Astrocyte of the spinal cord (primary cell): Measurements from ENCODE around the gene SLC15A4.
"Not testable (repeated sequence)": the region's sequence is repeated elsewhere in the genome, so short reads cannot be mapped to it uniquely, and the experiment has no call there.

Experiments used
- DNase-seq: peaks from one replicate; pipeline ENCODE4 v3.0.0; 2011; ENCODE audit warnings: low read depth, low spot score
- H3K4me3 ChIP-seq: 2 replicates; pipeline ENCODE4 v1.5.1; 2011; ENCODE audit warnings: low read depth, mild to moderate bottlenecking, low read length, moderate library complexity
- in situ Hi-C: cut with HindIII; loops from 2 replicates; pipeline ENCODE4 v1.10.0; 2017; ENCODE audit warnings: low sequenced_read_pairs
- TF ChIP-seq, protein P1 (sequence below): IDR thresholded peaks from 2 replicates; pipeline ENCODE4 v1.5.1; 2012; ENCODE audit warnings: low read depth, mild to moderate bottlenecking, low read length, inconsistent platforms

Gene SLC15A4

DNA sequence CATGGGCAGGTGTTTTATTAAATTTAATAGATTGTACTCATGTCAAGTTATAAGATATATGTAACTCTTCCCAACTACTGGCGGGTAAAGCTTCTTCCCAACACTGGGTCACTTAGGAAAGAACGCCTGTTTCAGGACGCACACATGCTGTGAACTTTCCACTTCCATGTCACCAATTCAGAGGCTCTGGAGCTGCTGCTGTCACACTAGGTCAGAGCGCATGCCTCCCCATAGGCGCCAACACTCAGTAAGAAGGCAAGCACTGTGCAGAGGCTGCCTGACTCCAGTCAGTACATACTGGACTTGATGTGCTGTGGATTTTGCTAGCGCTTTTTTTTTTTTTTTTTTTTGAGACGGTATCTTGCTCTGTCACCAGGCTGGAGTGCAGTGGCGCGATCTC is 17.2 kb downstream of the SLC15A4 start:
- in situ Hi-C loops: no loop called here
- DNase-seq: no peak
- TF ChIP-seq, protein P1, sequence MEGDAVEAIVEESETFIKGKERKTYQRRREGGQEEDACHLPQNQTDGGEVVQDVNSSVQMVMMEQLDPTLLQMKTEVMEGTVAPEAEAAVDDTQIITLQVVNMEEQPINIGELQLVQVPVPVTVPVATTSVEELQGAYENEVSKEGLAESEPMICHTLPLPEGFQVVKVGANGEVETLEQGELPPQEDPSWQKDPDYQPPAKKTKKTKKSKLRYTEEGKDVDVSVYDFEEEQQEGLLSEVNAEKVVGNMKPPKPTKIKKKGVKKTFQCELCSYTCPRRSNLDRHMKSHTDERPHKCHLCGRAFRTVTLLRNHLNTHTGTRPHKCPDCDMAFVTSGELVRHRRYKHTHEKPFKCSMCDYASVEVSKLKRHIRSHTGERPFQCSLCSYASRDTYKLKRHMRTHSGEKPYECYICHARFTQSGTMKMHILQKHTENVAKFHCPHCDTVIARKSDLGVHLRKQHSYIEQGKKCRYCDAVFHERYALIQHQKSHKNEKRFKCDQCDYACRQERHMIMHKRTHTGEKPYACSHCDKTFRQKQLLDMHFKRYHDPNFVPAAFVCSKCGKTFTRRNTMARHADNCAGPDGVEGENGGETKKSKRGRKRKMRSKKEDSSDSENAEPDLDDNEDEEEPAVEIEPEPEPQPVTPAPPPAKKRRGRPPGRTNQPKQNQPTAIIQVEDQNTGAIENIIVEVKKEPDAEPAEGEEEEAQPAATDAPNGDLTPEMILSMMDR: no peak
- H3K4me3 ChIP-seq: no peak overlapping the region

DNA sequence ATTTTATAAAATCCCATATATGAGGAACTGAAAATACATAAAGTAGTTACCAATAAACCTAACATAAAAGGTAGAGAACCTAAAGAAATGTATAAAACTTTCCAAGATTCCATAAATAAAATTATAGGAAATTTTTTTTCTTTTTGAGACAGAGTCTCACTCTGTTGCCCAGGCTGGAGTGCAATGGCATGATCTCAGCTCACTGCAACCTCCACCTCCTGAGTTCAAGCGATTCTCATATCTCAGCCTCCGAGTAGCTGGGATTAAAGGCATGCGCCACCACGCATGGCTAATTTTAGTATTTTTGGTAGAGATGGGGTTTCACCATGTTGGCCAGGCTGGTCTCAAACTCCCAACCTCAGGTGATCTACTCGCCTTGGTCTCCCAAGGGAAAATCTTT is 18.4 kb downstream of the SLC15A4 start:
- in situ Hi-C loops, H3K4me3 ChIP-seq, DNase-seq: not testable (repeated sequence)

DNA sequence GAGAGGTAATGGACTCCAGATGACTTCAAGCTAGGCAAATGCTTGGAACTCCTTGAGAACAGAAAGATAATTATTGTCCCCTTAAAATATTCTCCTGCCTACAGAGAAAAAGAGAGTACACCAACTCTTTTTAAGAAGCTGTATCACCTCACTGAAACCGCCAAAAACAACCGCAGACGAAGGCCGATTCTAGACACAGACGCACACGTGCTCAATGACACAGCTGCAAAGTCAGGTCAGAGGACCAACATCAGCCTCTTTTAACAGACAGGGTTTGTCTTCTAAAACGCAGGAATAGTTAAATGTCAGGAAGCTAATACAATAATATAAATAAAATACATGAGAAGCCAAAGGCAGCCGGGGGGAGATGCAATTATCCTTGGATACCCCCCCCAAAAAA is 19.0 kb downstream of the SLC15A4 start:
- in situ Hi-C loops: no loop called here
- DNase-seq: no peak
- TF ChIP-seq, protein P1: no peak
- H3K4me3 ChIP-seq: no peak overlapping the region

DNA sequence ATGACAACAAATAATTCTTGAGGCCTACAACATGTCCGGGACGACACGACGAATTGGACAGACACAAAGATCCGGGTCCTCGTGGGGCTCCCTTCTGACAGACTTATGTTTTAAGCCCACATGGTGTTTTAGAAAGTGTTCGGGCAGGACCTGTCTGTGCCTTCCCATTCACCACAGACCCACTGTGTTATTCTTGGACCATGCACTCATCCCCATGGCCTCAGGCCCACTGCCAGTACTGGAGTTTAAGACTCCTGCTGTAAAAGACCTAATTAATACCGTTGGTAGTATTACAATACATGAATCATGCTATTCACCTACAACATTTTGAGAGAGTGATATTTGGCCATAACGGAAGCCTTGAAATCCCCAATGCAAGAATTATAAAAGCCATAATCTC is 20.0 kb downstream of the SLC15A4 start:
- TF ChIP-seq, protein P1: no peak
- no peak overlapping the region for H3K4me3 ChIP-seq
- DNase-seq: peak; percentile 43
- in situ Hi-C loops: no loop called here

DNA sequence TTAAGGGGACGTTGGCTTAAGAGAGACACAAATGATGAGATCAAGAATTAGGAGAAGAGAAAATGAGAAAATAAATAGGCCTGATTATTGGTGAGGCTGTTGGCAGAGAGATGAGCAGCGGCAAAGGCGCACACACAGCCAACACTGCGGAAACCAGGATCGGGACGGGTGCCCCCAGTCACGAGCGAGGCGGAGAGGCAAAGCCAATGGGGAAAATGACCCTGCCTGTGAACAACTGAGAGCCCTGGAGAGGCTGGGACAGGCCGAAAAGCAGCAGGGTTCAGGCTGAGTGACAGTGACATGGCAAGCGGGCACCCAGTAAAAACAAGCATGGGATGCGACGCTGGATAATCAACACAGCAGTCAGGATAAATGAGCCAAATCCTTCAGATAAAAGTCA is 21.0 kb downstream of the SLC15A4 start:
- TF ChIP-seq, protein P1: no peak
- in situ Hi-C loops: no loop called here
- DNase-seq: no peak
- H3K4me3 ChIP-seq: no peak overlapping the region

GRCh38 chr12:128801879-128802391 is 21.8 kb downstream of the SLC15A4 start:
- TF ChIP-seq, protein P1: no peak
- peak; percentile 49 for DNase-seq

GRCh38 chr12:128800606-128801005 is 23.2 kb downstream of the SLC15A4 start:
- TF ChIP-seq, protein P1: no peak
- in situ Hi-C loops: no loop called here
- H3K4me3 ChIP-seq: no peak overlapping the region
- no peak for DNase-seq

More at GRCh38 chr12:128801879-128802391, 21.8 kb downstream of the SLC15A4 start:
- in situ Hi-C loops: no loop called here
- H3K4me3 ChIP-seq: no peak overlapping the region
